HG02870 (cell line): Measurements from ENCODE around the gene ALDOA.
"Not testable (repeated sequence)": the region's sequence is repeated elsewhere in the genome, so short reads cannot be mapped to it uniquely, and the experiment has no call there.

Source experiments
- ATAC-seq: cut with Tn5 transposase; IDR thresholded peaks from one replicate; pipeline ENCODE4 v1.9.1; 2021; ENCODE audit warnings: mild to moderate bottlenecking, moderate library complexity; ENCODE audit not compliant: unreplicated experiment

The ALDOA gene

DNA sequence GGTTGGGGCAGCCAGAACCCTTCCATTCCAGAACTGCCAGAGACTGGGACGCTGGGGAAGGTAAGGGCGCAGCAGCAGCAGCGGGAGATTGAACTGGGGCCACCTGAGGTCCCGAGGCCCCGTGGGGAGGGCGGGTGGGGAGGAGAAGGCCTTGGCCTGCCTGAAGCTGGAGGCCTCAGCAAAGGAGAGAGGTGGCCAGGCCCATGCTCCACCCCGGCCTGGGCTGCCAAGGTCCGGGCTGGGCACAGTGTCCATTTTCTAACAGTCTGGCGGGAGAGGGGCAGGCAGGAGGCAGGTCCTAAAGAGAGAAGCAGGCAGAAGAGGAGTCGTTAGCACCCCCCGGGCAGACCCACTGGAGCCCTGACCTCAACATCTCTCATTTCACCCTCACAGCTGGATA, 48.9 kb downstream of the ALDOA start:
- no peak for ATAC-seq

DNA sequence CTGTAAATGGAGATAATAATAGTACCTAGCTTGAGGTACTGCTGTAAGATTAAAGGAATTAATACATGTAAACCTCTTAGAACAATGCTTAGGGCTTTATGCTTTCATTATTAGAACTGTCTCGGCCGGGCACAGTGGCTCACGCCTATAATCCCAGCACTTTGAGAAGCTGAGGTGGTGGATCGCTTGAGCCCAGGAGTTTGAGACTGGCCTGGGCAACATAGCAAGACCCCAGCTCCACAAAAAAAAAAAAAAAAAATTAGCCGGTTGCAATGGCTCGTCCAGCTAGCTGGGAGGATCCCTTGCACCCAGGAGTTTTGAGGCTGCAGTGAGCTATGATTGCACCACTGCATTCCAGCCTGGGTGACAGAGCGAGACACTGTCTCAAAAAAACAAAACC, 49.3 kb downstream of the ALDOA start:
- ATAC-seq, result not testable (repeated sequence)

DNA sequence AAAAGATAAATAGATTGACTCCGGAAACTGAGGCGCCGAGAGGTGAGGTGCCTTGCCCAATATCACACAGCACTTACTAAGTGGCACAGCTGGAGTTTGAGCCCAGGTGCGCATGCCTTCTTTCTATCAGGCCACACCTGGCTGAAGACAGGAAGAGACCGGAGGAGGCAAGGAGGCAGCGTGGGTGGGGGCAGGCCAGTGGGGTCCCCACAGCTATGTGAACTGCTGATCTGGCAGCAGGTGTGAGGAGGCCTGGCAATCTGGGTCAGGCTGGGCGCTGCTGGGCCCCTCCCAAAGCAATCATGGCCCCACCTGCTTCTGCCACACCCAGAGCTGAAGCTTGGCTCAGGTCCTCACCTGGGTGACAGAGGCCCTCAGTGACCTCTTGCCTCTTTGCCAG, 49.7 kb downstream of the ALDOA start:
- ATAC-seq, result no peak

DNA sequence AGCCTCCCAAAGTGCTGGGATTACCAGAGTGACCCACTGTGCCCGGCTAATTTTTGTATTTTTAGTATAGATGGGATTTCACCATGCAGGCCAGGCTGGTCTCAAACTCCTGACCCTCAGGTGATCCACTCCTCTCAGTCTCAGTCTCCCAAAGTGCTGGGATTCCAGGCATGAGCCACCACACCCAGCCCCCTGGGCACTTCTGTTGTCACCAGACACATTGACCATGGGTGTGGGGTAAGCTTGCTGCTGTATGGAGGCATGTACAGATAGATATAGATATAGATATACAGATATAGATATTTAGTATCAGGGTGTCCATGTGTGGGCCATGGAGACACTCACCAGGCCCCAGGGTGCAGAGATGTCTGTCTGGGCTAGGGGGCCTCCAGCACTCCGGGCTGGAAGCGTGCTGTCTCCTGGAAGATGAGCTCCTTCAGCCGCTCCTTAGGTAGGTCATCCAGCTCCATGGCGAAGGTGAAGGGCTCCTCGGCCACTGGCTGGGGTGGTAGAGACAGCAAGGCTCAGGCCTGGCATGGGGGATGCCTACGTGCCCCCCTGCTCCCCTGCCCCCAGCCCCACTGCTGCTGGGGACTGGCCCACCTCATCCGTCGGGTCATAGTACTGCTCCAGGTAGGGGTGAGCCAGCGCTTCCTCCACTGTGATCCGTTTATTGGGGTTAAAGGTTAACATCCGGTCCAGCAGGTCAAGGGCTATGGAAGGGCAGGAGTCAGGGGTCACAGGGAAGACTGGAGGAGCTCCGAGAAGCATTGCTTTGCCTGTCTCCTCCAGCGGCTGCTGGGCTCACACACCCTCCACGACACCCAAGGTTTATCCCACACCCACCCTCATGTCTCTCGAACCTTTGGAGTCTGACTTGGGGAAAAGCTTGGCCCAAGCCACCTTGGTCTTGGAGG, 51.0 kb downstream of the ALDOA start:
- no peak for ATAC-seq

DNA sequence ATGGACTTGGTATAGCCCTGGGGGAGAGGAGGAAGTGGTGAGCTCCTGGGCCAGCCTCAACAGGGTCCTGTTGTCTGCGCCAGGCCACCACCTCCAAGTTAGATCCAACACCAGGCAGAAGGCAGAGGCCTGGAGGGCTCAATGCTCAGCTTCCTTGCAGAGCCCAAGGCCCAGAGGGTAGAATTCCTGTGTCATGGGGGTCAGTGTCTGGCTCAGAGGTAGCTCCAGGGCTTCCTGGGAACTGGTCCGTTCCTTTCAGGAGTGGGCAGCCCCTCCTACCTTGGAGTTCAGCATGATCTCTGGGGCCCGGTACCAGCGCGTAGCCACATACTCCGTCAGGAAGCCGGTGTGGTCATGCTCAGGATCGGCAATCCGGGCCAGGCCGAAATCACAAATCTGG, 52.2 kb downstream of the ALDOA start:
- no peak for ATAC-seq

DNA sequence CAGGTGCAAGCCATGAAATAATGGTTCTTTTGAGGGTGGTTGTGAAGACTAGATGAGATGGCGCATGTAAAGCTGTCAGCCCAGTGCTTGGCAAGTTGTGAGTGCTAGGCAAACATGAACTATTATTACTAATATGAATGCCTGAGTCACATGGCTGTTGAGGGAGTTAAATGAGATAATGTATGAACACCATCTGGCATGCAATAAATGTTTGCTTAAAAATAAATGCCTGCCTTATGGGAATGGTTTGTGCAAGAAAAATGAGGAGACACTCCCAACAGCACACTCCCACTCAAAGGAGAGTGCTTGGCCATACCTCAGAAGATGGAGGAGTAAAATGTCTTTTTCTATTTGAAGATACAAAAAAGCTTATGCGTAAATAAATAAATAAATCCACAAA, 53.9 kb downstream of the ALDOA start:
- no peak for ATAC-seq
